HG03520 (cell line): ENCODE measurements around the gene BPIFB6.

ENCODE experiments used
- ATAC-seq: cut with Tn5 transposase; IDR thresholded peaks from one replicate; pipeline ENCODE4 v1.9.1; 2021; ENCODE audit warnings: mild to moderate bottlenecking, moderate library complexity; ENCODE audit not compliant: unreplicated experiment

BPIFB6 gene, protein sequence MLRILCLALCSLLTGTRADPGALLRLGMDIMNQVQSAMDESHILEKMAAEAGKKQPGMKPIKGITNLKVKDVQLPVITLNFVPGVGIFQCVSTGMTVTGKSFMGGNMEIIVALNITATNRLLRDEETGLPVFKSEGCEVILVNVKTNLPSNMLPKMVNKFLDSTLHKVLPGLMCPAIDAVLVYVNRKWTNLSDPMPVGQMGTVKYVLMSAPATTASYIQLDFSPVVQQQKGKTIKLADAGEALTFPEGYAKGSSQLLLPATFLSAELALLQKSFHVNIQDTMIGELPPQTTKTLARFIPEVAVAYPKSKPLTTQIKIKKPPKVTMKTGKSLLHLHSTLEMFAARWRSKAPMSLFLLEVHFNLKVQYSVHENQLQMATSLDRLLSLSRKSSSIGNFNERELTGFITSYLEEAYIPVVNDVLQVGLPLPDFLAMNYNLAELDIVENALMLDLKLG

DNA sequence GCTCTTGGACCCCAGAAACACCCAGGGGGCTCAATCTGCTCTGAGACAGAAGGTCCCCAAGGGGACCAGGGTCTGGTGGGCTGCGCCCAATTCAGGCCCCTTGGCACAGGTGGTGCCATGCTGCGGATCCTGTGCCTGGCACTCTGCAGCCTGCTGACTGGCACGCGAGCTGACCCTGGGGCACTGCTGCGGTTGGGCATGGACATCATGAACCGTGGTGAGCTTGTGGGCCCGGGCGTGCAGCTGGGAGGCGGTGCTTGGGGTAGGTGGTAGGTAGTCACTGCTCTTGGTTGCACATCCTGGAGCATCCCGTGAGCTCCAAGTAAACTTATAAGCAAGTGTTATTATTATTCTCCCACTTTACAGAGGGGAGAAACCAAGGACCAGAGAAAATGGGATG, at the start of gene BPIFB6:
BPIFB6 (plus strand) TSS at position 118 of the 400 bp plus-strand sequence; CDS start at position 118, 0 bp downstream.
- no peak for ATAC-seq

DNA sequence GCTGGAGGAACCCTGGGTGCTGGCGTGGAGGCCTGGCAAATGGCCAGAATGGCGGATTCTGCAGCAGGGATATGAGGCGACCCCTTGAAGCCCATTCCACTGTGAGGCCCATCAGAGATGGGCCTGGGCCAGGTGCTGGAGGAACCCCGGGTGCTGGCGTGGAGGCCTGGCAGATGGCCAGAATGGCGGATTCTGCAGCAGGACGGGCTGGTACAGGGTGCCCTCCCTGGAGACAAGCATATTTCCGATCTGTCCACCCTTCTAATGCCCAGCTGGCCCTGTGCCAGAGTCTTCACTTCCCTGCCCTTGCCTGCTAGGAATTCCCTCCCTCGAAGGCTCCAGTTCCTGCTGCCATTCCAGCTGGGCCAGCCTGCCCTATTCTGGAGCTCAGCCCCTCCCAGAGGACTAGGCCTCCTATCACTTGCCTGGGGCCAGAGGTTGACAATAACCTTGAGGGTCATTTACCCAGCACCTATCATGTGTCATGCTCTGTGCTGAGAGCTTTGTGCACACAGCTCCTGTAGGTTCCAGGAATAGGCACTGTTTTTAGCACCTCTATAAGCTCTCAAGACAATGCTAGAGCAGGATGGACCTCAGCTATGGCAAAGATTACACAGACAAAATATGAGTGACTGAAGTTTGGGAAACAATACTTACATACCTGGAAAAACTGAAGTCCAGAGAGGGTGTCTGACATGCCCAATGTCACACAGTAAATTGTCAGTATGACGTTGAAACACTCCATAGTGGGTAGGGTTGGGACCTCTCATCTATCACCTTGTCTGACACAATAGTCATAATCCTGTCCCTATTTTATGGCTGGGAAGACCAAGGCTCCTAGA, 48.6 kb upstream of the BPIFB6 start:
- no peak for ATAC-seq

DNA sequence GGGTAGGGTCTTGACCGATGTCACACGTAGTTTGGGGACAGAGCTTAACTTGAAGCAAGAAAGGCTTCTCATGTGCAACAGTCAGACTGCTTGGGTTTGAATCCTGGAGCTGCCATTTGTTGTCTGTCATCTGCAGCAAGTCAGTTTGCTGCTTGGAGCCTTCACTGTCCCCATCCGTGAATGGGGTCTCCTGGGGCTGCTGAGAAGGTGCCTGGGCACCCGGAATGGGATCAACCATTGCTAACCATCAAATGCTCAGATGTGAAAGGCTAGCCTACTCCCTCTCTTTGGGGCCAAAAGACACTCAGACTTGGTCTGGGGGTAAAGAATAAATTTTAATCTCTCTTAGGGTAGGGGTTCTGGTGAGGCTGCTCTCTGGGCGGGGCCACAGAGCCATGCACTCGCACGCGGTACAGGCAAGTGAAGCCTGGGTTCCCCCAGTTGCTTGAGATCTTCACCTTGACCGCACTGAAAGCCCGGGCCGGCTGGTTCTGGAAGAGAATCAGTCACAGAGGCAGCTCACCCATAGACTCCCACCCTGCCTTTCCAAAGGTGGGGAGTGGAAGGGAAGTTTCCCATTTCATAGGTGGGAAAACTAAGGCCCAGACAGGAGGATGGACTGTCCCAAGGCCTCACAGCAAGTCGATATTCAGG, 47.9 kb upstream of the BPIFB6 start:
- ATAC-seq, result no peak

DNA sequence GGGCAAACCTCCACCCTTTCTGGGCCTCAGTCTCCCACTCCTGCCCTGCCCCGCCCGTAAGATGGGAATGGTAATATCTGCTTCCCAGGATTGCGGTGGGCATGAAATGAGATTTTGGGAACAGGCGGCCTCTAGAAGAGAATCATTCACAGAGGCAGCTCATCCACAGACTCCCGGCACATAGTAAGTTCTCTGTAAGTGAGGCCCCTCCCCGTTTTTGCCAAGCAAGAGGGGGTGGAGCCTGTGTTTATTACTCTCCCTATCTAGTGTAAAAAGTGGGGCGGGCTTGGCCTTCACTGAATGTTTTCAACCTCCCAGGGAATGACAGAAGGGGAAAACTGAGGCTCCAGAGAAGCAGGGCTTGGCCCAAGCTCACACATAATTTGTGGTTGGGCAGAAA, 47.3 kb upstream of the BPIFB6 start:
- no peak for ATAC-seq

DNA sequence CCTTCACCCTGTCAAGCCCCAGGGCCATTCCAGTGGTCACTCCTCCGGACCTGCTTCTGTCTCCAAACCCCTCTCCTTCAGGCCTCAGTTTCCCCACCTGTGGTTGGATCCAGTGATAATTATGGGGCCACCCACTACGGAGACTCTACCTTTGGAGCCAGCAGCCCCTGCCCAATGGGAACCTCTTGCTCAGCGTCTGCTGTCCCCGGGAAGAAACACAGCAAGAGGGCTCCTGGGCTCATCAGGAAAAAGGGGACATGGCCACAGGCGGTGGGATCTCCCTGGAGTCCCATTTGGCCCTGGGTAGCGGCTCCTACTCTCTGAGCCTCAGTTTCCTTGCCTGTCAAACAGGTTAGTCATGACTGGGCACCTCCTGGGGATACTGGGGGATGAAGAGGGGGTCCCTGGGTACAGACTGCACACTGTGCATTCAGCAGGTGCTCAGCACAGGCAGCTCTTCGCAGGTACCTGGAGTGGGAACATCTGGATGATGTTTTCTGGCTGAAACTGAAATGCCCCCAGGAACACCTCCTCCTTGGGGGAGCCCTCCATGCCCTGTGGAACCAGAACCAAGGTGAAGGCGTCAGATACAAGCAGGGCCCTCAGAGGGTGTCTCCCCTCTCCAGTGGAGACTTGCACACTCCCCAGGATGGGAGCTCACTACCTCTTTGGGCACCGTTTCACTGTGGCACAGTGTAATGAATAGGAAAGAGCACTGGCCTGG, 46.7 kb upstream of the BPIFB6 start:
- no peak for ATAC-seq

DNA sequence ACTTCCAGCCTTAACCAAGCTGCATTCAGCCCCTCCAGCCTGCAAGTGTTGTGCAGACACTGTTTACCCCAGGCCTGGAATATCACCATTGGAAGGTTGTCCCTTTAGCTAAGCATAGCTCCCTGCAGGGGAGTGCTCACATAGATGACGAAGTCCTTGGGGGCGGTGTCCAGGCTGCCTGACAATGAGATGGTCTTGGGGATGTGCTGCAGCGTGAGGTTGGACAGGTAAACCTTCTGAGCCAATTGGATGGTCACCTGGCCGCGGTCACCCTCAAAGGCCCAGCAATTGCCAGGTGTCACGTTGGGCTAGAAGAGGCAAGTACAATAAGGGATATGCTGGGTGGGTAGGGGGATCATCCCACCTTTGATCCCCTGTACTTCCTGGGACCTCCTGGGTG, 45.9 kb upstream of the BPIFB6 start:
- no peak for ATAC-seq

DNA sequence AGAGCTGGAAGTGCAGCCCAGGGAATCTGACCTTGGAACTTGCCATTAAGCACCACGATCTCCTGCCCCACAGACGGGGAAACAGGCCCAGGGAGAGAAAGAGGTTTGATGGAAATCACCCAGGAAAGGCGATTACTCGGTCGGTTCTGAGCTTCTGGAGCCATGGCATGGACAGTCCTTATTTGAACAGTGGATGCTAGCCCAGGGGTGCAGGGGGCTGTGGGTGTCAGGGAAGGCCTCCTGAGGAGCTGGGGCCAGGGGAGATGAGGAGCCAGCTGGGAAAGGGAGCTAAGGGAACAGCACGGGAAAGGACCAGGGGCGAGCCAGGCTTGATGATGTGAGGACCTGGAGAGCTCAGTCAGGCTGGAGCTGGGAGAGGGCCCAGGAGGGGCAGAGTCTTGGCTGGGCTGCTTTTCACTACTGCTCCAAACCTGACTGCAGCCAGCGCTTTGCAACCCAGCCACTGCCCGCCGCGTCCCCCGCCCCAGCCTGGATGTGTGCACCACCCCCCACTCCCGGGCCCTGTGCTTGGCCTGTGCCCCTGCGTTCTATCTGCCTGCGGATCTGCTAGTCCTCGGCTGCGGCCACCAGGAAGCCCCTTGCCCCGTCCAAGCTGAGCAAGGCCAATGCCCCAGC, 45.0 kb upstream of the BPIFB6 start:
- ATAC-seq, result no peak

DNA sequence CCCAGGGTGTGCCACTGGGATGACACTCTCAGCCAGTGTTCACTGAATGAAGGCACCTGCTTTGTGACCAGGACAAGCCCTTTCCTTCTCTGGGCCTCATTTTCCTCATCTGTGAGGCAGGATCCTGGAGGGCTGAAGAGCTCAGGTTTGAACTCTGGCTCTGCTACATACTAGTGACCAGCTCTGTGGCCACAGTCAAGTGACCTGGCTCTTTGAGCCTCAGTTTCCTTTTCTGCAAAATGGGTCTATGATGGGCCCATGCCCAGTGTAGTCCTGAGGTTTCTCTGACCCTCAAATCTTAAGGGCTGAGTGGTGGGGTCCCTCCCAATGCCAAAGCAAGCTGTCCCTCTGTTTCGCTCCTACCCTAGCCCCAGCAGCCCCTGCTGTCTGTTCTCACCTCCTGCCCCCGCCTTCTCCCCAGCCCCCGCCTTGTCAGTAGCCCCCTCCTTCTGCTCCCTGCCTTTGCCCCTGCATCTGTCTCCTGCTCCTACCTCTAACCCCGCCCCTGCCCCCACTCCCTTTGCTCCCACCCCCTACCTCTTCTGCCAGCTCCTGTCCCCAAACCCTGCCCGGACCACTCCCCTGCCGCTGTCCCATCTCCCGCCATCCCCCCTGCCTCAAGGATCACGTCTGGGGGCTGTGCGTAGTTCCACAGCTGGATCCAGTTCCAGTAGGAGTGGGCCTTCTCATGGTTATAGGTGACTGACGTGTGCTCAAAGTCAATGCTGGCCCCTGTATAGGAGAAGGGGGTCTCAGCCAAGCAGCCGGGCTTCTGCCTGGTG, 44.2 kb upstream of the BPIFB6 start:
- no peak for ATAC-seq

DNA sequence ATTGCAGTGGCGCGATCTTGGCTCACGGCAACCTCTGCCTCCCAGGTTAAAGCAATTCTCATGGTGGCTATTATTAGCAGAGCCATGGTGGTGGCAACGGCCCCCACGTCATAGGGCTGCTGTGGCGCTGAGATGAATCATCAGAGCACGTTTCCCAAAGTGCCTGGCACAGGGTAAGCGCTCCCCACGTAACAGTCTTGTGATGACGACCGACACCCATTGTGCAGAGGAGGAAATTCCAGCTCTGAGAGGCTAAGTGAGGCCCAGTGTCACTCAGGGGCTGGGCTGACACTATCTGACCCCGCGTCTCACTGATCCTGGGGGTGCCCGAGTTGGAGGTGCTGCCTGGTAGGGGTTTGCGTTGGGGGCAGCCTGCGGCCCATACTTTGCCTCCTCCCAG, 43.4 kb upstream of the BPIFB6 start:
- no peak for ATAC-seq

DNA sequence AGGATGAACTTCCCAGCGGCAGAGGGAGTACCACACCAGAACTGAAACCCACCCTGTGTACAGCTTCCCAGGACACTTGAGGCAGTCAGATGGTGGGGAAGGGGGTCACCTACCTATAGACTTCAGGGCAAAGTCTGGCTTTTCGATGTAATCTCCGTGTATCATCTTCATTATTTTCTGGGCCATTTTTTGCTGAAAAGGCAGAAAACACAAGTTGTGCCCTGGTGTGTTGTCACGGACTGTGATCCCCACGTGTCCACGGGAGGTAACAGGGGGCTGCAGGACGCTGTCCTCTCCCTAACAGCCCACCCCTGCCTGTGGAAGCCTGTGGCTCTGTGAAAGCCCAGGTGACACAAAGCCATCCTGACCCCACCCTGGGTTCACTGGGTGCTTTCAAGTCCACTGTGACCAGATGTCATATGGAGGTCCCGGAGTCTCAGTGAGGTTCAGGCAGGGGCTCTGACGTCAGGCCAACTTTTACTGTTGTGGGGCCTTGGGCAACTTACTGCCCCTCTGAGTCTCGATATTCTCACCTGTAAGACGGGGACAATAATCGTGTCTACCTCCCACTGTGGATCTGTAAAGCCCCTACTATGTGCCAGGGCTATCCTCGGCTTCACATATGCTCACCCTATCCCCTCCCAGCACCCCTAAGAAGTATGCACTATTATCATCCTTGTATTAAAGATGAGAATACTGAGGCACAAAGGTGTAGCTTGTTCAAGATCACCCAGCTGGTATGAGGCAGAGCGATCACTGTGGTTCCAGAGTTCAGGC, 41.8 kb upstream of the BPIFB6 start:
- ATAC-seq, result no peak

DNA sequence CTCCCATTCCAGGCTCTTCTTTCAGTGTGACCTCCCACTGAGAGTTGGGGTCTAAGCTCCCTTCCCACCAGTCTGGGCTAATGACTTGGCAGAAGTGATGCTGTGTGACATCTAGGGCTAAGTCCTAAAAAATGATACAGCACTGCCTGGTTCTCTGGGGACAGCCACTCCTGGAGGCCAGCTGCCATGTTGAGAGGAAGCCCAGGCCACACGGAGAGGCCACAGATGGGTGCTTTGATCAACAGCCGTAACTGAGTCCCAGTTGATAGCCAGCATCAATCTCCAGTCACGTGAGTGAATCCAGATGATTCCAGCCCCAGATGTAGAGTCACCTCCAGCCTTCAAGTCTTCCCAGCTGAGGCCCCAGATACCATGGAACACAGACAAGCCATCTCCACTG, 41.0 kb upstream of the BPIFB6 start:
- ATAC-seq, result no peak

DNA sequence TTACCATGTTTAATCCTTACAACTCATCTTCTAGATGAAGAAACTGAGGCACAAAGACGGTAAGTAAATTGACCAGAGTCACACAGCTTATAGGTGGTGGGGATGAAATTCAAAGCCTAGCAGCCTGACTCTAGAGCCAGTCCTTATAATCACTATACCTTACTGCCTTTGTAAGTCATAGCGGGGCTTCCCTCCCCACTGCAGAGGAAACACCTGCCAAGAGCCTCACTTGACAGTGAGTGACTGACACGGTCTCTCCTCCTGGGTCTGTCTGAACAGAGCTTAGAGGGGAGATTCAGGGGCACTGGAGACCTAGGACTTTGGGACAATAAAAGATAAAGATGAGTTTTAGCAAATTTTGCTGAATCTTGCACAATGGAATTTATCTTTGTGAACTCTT, 40.1 kb upstream of the BPIFB6 start:
- no peak for ATAC-seq

DNA sequence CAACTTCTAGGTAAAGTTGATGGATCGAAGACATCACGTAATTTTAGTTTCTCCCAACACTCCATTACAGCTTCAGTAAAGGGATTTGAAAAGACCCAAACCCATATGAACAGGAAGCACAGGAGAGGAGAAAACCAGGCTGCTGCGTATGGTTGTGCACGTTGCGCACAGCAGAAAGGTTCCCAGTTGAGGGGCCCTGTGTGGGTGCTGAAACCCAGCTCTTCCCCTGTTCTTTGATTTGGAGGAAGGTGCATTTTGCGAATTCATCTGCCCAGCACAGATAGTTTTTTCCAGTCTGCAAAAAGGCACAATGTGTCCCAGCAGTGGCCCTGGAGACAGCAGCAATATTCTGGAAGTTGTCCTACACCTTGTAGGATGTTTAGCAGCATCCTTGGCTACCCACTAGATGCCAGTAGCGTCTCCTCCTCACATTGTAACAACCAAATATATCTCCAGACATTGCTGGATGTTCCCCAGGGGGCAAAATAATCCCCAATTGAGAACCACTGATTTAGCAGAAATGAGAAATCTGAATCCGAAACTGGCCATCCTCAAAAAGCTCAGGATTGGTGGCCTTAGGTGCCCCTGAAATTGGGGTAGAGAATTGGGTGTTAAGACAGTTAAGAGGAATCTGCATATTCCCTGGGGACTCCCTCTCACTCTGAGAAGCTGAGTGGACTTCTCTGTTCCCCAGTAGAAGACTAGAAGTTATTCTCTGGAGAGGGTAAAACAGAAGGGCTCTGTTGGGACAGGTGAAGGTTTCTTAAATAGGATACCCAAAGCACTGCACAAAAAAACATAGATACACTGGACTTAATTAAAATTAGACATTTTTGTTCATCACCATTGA, 39.4 kb upstream of the BPIFB6 start:
- ATAC-seq, result no peak

DNA sequence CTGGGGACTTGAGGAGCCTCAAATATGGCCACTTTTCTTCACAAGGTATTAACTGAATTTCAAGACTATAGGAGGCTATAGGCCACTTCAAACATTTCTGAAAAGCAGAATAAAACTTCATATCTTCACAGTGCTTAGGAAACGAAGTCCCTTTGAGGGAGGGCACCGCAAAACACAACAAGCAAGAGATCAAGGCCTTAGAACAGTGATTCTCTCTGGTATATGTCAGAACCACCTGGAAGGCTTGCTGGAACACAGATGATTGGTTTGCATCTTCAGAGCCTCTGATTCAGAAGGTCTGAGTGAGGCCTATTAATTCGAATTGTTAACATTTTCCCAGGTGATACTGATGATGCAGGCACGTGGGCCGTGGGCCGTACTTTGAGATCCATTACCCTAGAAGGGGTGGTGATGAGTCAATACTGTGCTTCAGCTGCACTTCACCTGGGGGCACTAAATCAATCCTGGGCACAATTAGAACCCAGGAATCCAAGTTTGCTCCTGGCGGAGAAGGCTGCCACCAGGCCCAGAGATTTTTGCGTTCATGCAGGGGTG, 37.9 kb upstream of the BPIFB6 start:
- no peak for ATAC-seq

DNA sequence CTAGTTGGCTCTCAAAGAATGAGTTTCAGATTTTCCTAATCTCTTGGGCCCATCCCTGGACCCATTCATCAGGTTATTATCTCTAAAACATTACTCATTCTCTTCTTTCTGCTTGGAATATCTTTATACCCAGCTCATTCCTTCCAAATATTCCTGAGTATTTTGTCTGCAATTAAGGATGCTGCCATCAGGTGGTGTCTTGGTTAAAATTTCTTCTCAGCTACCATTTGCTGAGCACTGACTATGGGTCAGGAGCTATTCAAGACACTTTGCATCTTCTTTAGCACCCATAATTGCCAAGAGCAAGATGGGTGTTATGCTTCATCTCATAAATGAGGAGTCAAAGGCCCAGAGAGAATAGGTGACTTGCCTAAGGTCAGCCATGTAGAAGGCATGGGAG, 35.6 kb upstream of the BPIFB6 start:
- no peak for ATAC-seq

DNA sequence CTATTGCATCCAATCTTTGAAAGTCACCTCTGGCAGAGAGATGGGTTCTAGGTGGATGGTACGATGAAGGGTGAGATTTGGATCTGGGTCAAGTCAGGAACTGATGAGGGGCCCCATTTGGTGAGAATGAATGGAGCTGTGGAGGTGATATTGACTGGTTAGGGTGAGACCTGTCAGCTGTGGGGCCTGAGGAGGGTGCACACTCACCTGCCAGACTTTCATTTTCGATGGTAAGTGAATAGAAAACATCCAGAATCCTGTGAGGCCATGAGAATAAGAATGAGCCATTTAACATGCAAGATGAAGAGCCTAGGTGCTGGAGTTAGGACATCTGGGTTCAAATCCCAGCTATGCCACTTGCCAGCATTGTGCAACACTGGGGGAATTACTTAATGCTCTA, 34.0 kb upstream of the BPIFB6 start:
- no peak for ATAC-seq

DNA sequence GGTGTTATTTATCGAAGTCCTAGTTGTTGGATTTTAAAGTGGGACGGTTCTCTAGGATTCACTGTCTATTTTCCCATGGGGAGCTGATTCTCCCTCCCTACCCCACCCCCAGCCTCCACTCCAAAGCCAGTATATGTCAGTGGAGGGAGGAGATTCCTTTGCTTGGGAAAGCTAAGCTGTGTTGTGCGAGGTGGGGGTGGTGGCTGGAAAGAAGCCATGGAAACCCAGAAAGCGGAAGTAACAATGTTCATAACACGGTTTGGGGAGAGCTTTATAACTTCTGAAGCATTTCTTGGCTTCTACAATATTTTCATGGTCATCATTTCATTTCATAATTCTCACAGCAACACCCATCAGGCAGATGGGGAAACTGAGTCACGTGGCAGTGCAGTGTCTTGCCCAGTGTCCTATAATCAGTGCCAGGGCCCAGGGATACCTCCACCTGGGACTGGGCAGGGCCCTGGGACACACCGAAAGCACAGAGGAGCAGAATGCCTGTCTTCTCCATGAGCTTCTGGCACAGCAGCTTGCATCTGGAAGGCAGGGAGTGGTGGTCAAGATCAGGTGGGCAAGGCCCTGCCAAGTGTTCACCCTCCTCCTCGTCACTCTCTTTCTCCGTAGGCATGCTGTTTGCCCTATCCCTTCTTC, 31.7 kb upstream of the BPIFB6 start:
- no peak for ATAC-seq
